Suppressor macrophage treated with lipopolysaccharide for 1 hour (primary cell): ENCODE measurements around the gene ZNF598.
A peak's percentile ranks its signal among the peaks of the same experiment; 100 is the strongest.
"Not testable (repeated sequence)": the region's sequence is repeated elsewhere in the genome, so short reads cannot be mapped to it uniquely, and the experiment has no call there.

ENCODE experiments used
- DNase-seq, 3 donors: peaks; one replicate each; pipeline ENCODE4 v3.0.0-alpha.2; 2020 to 2022

The ZNF598 gene

DNA sequence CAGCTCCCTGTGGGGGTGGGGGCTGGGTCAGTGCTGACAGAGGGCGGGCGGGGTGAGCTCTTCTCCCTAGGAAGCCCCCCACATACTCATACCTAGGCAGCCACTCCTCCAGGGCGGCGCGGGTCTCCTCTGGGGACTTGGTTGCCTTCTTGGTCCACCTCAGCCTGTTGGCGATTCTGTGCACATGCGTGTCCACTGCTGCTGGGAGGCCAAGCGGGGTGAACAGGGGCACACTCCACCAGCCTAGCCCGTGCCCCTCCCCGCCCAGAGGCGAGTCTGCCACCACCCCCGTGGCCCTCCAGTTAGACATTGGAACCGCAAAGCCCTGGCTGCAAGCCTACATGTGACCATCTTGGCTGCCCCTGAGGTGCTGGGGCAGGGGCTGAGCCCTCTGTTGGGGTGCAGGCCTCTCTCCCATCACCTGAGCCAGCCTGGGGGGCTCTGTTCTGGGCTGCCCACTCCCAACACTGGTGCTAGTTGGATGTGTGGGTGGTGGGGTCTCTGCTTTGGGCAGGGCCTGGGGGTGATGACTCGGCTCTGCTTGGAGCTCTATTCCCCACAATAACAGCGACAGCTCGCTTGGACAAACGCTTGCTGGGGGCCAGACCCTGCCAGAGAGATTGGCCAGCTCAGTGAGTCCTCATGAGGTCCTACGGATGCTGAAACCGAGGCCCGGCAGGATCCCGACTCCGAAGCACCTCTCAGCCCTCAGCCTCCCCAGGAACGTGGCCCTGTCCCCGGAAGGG is 30.6 kb upstream of the ZNF598 start:
- DNase-seq = no peak

DNA sequence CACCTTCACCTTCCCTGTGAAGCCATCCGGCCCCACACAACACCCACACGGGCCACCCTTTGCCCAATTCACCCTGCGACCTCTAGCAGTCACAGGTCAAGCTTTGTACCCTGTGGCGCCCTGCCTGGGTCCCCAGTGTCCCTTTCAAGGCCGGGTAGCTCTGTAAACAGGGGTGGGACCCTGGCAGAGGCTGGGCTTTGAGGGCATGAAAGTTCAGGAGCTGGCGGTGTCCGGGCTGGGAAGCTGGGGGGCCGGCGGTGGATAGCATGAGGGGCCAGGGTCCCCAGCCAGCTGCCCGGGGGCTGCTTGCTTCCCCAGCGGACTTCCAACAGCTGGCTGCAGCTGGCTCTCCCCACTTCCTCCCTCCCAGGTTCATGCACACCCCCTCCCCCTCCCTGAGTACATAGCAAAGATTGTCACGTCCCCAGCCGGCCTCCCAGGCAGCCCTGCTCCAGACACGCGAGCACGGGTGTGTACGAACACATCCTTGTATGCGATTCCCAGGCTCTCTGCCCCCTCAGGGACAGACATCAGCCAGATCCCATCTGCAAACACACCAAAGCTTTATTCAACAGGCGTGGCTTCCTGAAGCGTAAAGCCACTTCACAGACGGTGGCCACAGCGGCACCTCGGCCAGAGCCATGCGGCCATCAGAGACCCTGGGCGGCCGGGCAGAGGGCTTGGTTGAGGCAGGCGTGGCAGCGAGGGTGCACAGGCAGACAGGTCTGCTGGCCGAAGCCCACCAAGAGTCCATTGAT is 29.8 kb upstream of the ZNF598 start:
- no peak for DNase-seq

DNA sequence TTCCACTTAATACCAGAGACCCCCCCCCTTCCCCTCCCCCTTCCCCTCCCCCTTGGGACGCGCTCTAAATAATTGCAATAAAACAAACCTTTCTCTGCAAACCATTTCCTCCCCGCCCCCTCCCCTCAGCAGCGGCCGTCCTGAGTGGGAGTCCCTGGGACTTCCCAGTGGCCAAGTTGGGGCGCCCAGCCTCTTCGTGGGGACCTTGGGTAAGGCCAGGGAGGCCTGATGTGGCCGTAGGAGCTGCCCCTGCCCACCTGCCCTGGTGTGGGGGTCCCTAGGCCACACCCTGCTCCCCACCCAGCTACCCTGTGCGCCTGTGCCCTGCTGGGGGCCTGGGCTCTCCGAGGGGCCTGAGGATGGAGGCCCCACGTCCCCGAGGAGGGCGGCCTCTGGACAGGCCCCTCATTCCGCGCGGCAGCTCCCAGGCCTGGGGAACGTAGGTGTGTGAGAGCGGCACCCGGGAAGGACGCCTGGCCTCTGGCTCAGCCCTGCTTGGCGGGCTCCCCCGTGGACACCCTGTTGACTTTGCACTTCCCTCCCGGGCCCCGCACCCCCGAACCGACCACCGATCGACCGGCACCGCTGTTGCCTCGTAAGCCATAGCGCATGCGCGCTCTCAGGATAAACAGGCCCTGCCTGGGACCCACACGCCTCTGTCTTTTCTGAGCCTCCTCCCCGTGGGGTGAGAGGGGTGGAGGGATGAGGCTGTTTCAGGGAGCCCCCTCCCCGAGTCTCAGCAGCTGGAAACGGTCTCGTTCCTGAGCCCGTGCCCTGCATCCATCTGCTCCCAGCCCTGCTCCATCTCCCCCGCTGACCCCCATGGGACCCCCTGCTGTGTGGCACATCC is 29.0 kb upstream of the ZNF598 start:
- DNase-seq = no peak

DNA sequence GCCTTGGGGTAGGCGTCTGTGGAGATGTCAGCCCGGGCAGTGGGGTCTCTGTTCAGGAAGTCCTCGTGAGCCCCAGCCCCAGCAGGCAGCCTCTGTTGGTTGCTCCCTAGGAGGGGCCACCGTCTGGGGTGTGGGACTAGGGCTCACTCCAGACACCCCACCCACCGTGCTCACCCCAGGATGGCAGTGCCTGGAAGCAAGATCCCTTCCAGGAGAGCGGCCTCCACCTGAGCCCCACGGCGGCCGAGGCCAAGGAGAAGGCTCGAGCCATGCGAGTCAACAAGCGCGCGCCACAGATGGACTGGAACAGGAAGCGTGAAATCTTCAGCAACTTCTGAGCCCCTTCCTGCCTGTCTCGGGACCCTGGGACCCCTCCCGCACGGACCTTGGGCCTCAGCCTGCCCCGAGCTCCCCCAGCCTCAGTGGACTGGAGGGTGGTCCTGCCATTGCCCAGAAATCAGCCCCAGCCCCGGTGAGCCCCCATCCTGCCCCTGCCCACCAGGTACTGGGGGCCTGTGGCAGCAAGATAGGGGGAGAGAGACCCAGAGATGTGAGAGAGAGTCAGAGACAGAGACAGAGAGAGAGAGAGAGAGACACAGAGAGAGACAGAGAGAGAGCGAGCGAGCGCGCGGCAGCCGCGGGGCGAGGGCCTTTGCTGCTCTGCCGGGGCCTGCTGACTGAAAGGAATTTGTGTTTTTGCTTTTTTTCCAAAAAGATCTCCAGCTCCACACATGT is 28.2 kb upstream of the ZNF598 start:
- no peak for DNase-seq

DNA sequence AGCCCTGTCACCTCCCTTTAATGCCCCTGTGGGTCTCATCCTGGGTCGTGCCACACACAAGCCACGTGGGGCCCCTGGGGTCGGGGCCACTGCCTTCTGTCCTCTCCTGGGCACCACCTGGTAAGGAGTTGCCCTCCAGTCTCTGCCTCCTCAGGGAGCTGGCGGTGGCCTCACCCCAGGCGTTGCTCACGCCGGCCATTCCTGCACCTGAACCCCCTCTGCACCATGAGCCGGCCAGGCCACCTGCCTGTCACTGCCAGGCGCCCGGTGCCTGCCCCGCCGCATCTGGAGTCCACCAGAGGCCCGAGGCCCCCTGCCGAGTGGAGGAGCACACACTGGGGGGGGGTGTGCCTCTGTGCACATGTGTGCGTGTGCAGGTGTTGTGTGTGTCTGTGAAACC is 27.5 kb upstream of the ZNF598 start:
- no peak for DNase-seq

DNA sequence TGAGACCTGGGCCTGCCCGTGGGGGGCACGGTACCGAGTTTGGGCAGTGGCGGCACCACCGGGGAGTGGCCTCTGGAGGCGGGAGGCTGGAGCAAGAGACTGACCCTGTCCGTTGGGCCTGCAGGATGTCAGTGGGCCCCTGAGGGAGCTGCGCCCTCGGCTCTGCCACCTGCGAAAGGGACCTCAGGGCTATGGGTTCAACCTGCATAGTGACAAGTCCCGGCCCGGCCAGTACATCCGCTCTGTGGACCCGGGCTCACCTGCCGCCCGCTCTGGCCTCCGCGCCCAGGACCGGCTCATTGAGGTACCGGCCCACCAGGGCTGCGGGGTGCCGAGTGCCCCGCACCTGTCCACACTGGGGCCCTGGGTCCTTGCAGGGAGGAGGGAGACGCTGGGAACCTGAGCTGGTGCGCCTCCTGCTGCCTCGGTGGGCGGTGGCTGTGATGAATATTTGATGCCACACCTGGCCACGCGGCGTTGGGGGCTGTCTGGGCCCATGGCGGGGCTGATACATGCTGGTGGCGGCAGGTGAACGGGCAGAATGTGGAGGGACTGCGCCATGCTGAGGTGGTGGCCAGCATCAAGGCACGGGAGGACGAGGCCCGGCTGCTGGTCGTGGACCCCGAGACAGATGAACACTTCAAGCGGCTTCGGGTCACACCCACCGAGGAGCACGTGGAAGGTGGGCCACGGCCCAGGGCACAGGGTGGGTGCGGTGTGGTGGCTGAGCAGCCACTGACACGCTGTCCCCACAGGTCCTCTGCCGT is 26.8 kb upstream of the ZNF598 start:
- no peak for DNase-seq

DNA sequence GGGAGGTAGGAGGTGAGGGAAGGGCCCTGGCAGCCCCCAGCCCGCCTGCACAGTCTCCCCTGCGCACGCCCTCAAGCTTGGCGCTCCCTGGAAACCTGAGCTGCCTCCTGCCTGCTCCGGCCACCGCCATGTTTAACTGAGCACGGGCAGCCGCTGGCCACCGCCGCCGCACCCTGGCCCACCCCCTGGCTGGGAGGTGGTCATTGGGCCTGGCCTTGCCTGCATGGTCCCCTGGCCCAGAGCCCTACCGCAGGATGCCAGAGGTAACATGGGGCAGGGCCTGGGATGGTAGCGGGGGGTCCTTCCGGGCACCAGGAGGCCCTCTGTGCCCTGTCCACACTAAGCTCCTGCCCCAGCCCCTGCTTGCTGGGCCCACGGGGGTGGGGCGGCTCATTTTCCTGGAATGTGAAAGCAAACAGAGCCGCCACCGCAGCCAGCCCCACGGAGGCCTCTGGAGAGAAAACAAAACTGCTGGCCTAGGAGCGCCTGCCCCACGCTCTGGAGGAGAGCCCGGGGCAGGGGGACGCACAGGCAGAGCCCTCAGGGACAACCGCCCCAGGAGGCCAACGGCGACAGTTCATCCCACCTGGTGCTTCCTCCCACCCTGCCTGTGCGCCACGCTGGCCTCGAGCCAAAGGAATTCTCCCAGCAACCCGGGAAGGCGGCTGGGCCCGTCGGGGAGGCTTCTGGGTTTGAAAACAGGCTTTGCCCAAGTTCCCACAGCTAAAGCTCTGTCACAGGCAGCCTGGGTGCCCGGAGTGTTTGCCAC is 26.0 kb upstream of the ZNF598 start:
- DNase-seq = no peak

DNA sequence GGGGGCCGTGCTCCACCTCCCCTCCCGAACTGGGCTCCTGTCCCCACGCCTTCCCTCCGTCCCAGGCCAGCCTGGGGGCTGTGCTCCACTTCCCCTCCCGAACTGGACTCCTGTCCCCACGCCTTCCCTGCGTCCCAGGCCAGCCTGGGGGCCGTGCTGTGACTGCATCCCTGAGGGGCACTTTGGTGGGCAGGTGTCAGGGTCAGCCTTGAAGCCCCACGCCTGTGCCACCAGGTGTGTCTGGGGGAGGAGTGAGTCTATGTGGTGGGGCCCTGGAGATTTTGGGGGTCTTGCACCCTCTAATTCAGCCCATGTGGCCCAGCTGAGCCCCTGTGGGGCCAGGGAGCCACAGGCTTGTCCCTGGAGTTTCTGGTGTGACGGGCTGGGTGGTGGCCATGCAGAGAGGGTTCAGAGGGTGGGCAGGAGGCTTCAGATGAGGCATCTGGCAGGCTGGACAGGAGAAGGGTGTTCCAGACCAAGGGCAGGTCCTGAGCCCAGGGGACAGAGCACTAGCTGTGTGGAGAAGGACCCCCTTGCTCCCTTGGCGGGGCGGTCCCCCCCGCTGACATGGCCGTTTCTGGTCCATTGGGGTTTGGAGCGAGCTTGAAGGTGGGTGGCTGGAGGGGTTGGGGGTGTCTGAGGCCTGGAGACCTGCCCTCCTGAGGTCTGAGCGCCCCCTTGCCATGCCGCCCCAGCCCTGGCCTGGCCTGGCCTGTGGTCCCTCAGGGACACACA is 25.2 kb upstream of the ZNF598 start:
- no peak for DNase-seq

DNA sequence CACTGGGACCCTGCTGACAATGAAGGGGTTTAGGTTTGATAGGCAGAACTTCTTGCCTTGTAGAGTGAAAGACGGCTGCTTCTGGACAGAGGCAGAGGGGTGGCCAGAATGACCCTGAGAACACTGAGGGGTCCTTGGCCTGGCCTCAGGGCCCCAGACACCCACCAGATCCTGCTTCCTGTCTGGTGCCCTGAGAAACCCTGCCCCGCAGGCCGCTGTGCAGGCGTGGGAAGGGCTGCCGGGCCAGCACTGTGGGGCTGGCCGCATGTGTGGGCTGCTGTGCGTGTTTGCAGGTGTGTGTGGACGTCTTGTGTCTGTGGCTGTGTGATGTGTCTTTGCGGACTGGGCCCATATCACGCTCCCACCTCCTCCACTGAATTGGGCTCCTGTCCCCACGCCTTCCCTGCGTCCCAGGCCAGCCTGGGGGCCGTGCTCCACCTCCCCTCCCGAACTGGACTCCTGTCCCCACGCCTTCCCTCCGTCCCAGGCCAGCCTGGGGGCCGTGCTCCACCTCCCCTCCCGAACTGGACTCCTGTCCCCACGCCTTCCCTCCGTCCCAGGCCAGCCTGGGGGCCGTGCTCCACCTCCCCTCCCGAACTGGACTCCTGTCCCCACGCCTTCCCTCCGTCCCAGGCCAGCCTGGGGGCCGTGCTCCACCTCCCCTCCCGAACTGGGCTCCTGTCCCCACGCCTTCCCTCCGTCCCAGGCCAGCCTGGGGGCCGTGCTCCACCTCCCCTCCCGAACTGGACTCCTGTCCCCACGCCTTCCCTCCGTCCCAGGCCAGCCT is 24.5 kb upstream of the ZNF598 start:
- not testable (repeated sequence) for DNase-seq

DNA sequence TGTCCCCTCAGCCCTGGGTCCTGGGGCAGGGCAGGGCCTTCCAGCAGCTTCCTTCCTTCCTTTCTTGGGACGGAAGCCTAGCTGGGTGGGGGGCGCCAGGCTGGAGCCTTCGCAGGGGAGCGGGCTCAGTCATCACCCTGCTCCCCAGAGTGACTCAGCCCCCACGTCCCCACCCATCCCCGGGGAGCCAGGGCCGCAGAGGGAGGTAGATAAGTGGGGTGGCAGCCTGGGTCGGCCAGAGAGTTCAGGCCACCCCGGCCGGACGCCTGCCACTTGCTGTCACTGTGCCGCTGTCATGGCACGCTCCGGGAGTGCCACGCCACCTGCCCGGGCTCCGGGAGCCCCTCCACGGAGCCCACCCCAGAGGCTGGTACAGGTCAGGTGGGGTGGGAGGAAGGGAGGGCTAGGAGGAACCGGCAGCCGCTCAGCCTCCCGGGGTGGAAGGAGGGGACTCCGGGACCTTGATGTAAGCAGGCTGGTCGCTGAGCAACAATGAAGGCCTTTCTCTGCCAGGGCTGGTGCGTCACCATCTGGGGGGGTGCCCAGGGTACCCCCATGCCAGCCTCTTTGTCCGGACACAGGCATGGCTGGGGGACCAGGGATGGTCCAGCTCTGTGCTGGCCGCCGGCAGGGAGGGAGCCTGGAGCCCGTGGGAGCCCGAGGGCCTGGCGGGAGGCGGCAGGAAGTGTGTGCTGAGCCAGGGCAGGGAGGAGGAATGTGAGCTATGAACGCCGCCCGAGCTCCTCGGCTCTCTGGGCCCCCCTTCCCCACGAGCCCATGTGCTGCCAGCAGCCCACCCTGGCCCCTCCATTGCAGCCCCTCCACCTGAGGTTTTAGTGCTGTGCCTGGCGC is 23.7 kb upstream of the ZNF598 start:
- peak; percentile 49 to 57 (median 57) for DNase-seq

DNA sequence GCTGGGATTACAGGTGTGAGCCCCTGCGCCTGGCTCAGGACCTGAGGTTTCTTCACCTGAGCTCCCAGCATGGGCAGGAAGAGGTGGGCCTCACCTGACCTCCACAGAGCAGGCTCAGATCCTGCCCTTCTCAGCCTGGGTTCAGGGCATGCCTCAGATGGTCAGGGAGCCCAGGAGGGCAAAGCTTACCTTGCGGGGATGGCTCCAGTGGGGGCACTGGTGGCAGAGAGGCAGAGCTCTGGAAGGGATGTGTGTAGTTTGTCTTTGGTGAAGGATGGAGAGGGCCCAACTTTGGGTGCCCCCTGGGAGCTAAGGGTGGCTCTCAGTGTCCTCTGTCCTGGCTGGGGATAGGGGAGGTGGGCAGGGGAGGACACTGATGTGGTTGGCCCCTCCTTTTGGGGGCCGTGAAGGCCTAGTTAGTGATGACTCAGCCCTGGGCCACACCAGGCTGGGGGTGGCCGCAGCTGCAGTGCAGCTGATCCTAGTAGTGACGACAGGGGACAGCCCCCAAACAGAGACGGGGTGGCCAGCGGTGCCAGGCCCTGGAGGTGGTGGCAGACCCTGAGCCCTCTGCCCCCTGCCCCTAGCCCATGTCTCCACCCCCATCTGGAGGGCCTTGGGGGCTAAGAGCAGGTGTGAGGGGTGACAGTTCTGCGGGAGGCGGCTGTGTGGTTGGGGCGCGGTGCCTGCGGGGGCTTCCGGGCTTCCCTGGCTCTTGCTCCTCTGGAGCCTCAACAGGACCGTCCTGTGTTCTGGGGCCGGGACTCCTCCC is 22.9 kb upstream of the ZNF598 start:
- DNase-seq = peak in 1 of 3 donors; percentile 37

DNA sequence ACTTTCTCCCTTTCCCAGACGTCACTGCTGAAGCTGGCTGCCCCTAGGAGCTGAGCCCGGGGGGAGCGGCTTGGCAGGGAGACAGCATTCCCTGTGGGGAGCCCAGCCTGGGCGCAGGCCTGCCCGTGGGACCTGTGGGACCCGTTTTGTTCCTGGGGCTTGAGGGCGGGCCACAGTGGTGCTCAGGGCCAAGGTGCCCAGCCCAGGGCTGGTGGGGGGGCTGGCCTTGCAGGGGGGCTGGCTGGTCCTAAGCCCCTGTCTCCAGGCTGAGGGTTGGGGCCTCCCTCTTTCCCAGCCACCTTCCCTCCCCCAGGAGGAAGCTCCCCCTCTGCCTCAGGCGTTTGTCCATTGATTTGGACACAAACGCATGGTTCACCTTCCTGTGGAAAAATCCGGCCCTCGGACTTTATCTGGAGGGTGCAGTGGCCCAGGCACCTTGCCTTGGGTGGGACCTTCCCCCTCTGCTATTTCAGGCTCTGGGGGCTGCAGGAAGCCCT is 21.5 kb upstream of the ZNF598 start:
- DNase-seq = no peak

DNA sequence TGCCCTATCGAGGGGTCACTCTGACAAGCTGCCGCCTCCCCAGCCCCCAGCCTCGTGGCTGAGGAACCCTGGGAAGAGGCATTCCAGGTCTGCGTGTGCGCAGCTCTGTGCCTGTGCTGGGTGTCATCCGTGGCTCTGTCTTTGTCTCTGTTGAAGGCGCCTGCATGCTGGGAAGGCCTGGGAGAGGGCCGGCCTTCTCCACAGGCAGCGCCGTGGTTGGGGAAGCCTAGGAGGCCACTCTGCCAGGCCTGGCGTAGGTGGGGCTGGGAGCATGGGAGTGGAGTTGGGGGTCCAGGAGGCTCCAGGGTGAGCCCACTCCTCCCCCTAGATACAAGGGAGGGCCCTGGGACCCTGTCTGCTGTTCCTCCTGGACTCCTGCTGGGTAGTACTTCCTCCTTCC is 20.4 kb upstream of the ZNF598 start:
- no peak for DNase-seq

DNA sequence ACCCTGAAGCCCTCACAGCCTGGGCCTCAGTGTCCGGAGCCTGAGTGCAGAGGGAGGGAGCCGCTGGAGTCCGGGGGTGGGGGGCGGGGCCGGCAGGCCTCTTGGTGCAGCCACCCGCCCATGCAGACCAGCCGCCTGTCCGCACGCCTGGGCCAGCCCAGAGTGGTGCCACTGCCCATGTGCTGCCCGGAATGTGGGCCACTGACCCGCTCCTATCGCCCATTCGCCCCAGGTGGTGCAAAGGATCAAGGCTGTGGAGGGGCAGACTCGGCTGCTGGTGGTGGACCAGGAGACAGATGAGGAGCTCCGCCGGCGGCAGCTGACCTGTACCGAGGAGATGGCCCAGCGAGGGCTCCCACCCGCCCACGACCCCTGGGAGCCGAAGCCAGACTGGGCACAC is 19.7 kb upstream of the ZNF598 start:
- DNase-seq = no peak

DNA sequence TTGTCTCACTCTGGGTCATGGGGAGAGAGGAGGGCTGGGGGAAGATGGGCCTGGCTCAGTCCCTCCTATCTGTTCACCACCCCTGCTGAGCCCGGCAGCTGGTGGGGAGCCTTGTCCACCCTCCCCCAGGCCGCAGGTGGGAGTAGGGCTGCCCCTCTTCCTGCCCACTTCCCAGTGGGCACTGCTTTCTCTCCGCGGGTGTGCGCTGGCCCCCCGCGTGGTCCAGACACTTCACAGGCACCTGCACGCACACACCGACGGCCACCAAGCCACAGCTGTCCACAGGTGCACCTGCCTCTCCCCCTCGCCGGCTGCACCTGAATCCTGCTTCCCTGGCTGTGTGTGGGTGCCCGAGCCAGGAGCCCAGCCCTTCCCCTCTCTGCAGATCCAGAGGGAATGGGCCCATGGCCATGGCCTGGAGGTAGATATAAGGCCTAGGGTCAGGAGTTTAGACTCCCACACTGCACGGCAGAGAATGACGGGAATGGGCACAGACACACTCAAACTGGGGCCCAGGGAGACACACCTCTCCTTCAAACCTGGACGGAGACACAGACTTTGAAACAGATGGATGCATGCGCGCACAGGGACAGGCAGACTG is 19.1 kb upstream of the ZNF598 start:
- DNase-seq = no peak

DNA sequence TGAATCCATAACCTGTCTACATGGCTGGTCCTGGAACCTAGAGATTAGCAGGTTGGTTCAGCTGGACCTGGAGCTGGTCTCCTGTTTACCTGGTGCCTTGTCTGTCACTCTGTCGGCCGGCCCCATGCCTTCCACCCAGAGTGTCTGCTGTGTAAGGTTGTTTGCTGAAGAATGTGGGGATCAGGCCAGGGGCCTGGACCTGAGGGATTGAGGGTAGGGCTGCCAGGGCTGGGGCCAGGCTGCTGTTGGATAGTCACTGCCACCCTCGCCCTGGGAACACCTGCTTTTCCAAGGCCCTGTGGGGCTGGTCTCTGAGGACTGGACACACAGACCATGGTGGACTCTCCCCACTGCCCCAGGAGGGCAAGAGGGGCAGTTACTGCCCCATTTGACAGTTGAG is 18.5 kb upstream of the ZNF598 start:
- no peak for DNase-seq
